GM13976 (cell line): Measurements from ENCODE around the gene DHX58.

ENCODE experiments used
- DNase-seq: peaks from one replicate; pipeline ENCODE4 v3.0.0; 2012; ENCODE audit warnings: low spot score
- CTCF ChIP-seq: IDR thresholded peaks from 2 replicates; pipeline ENCODE4 v1.5.1; 2012; ENCODE audit warnings: borderline replicate concordance, mild to moderate bottlenecking; ENCODE audit not compliant: insufficient read depth; ENCODE audit errors: extremely low read depth, missing control alignments, control extremely low read depth
- in situ Hi-C: fragments of 300-500 bp; cut with MboI; formaldehyde crosslinking; loops from one replicate; pipeline ENCODE4 v1.12.0; 2022; ENCODE audit warnings: low sequenced_read_pairs, mixed read lengths, inconsistent platforms; ENCODE audit not compliant: unreplicated experiment

Gene DHX58

GRCh38 chr17:42120161-42120769 lies 7.8 kb upstream of the DHX58 start:
- in situ Hi-C loops, result no loop called here
- DNase-seq, result no peak
- TF ChIP-seq CTCF, result no peak

- in situ Hi-C loops, result loop anchor here (10.0 kb wide), 1 partner anchor 154 kb away; the partner anchor contains the start of gene CNP
- no peak for DNase-seq
Observed at GRCh38 chr17:42119301-42119700, 6.8 kb upstream of the DHX58 start.

GRCh38 chr17:42118545-42118944 lies 6.0 kb upstream of the DHX58 start:
- TF ChIP-seq CTCF, result peak; percentile 47
- in situ Hi-C loops, result loop anchor here (10.0 kb wide), 1 partner anchor 154 kb away; the partner anchor contains the start of gene CNP
- DNase-seq, result peak; percentile 67

More at GRCh38 chr17:42119301-42119700, 6.8 kb upstream of the DHX58 start:
- TF ChIP-seq CTCF, result no peak

GRCh38 chr17:42118126-42118510 lies 5.6 kb upstream of the DHX58 start:
- in situ Hi-C loops, result loop anchor here (10.0 kb wide), 1 partner anchor 153 kb away; the partner anchor contains the start of gene CNP
- no peak for TF ChIP-seq CTCF
- DNase-seq, result no peak

- no peak for DNase-seq
- TF ChIP-seq CTCF, result no peak
- in situ Hi-C loops, result loop anchor here (10.0 kb wide), 1 partner anchor 153 kb away; the partner anchor contains the start of gene CNP
Observed at GRCh38 chr17:42117397-42118125, 5.0 kb upstream of the DHX58 start.

GRCh38 chr17:42116705-42117396 lies 4.3 kb upstream of the DHX58 start:
- in situ Hi-C loops, result loop anchor here (10.0 kb wide), 1 partner anchor 152 kb away; the partner anchor contains the start of gene CNP

More at GRCh38 chr17:42116705-42117396, 4.3 kb upstream of the DHX58 start:
- DNase-seq, result peak; percentile 87
- TF ChIP-seq CTCF, result peak; percentile 89
